ENCODE data around the gene KLK6. TPM values are rescaled to one million over a fixed set of nuclear protein-coding genes. Genes with fewer than 3 reads are reported as not detected.

Gene KLK6
- total and polyA plus RNA-seq, 4 donors = not detected

DNA sequence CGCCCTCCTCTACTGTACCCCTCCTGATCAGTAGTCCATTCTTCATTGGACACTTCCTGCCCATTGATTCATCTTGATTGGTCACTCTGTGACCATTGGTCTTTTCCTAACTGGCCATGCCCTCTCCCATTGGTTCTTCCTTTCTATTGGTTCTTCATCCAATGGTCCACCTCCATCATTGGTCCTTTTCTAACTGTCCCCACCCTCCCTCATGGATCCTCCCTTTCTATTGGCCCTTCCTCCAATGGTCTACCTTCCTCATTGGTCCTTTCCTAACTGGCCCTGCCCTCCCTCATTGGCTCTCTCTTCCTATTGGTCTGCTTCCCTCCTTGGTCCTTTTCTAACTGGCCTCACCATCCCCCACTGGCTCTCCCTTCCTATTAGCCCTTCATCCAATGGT, 7.1 kb downstream of the KLK6 start:
- Histone ChIP-seq H3K27ac (ENCODE audit: low read depth in 1 of 2, low read length in 2 of 2) (no peak overlapping the region), H3K4me1 (ENCODE audit: control insufficient read depth in 4 of 4, insufficient read depth in 4 of 4, low read length in 3 of 4) (no peaks in the 10 kb centered on the region), H3K9ac (ENCODE audit: low read depth in 1 of 2, low read length in 2 of 2) (no peak overlapping the region), H3K27me3 (ENCODE audit: control insufficient read depth in 4 of 4, insufficient read depth in 4 of 4, low read length in 3 of 4) (peaks cover 0 to 2% (median 0%) of the 10 kb centered on the region in 4 donors), H3K9me3 (ENCODE audit: control insufficient read depth in 4 of 4, low read length in 3 of 4) (peaks cover 0 to 8% (median 1%) of the 10 kb centered on the region in 4 donors), H3K4me3 (ENCODE audit: low read depth in 1 of 3, low read length in 3 of 3) (no peak overlapping the region), H3K36me3 (ENCODE audit: control insufficient read depth in 4 of 4, insufficient read depth in 3 of 4, low read depth in 1 of 4, low read length in 3 of 4) (no peaks in the 10 kb centered on the region)
- TF ChIP-seq FOXA2 (IDR thresholded peaks at IDR 0.05) (no peak), EGR1 (IDR thresholded peaks at IDR 0.05; ENCODE audit: low read depth in 2 of 2) (no peak)
- TF ChIP-seq, protein P1, sequence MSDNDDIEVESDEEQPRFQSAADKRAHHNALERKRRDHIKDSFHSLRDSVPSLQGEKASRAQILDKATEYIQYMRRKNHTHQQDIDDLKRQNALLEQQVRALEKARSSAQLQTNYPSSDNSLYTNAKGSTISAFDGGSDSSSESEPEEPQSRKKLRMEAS (IDR thresholded peaks at IDR 0.05) = no peak
- TF ChIP-seq, protein P2, sequence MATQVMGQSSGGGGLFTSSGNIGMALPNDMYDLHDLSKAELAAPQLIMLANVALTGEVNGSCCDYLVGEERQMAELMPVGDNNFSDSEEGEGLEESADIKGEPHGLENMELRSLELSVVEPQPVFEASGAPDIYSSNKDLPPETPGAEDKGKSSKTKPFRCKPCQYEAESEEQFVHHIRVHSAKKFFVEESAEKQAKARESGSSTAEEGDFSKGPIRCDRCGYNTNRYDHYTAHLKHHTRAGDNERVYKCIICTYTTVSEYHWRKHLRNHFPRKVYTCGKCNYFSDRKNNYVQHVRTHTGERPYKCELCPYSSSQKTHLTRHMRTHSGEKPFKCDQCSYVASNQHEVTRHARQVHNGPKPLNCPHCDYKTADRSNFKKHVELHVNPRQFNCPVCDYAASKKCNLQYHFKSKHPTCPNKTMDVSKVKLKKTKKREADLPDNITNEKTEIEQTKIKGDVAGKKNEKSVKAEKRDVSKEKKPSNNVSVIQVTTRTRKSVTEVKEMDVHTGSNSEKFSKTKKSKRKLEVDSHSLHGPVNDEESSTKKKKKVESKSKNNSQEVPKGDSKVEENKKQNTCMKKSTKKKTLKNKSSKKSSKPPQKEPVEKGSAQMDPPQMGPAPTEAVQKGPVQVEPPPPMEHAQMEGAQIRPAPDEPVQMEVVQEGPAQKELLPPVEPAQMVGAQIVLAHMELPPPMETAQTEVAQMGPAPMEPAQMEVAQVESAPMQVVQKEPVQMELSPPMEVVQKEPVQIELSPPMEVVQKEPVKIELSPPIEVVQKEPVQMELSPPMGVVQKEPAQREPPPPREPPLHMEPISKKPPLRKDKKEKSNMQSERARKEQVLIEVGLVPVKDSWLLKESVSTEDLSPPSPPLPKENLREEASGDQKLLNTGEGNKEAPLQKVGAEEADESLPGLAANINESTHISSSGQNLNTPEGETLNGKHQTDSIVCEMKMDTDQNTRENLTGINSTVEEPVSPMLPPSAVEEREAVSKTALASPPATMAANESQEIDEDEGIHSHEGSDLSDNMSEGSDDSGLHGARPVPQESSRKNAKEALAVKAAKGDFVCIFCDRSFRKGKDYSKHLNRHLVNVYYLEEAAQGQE (IDR thresholded peaks at IDR 0.05) = no peak
- 90% methylated on average over 1 of the region's 1 CpG for WGBS
- no peak for DNase-seq (ENCODE audit: low spot score)

DNA sequence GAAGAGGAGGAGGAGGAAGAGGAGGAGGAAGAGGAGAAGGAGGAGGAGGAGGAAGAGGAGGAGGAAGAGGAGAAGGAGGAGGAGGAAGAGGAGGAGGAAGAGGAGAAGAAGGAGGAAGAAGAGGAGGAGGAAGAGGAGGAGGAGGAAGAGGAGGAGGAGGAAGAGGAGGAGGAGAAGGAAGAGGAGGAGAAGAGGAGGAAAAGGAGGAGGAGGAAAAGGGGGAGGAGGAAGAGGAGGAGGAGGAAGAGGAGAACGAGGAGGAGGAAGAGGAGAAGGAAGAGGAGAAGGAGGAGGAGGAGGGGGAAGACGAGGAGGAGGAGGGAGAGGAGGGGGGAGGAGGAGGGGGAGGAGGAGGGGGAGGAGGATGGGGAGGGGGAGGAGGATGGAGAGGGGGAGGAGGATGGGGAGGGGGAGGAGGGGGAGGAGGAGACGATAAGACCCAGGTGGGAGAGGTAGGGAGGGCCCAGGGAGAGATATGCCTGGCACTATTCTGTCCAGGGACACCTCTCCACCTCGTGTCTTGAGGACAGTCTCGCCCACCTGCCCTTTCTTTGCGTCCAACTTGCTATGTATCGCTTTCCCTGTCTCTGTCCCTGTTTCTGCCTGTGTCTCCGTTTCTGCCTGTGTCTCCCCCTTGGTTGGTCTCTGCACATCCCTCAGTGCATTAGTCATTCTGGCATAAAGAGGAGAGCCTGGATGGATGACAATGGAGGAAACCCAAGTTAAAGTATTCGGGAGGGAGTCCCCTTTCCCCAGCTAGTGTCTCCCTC, 9.5 kb downstream of the KLK6 start:
- Histone ChIP-seq H3K4me3 (ENCODE audit: low read depth in 1 of 3, low read length in 3 of 3) (no peak overlapping the region), H3K27me3 (ENCODE audit: control insufficient read depth in 4 of 4, insufficient read depth in 4 of 4, low read length in 3 of 4) (peaks cover 0 to 3% (median under 1%) of the 10 kb centered on the region in 4 donors), H3K36me3 (ENCODE audit: control insufficient read depth in 4 of 4, insufficient read depth in 3 of 4, low read depth in 1 of 4, low read length in 3 of 4) (no peaks in the 10 kb centered on the region), H3K4me1 (ENCODE audit: control insufficient read depth in 4 of 4, insufficient read depth in 4 of 4, low read length in 3 of 4) (no peaks in the 10 kb centered on the region), H3K9ac (ENCODE audit: low read depth in 1 of 2, low read length in 2 of 2) (no peak overlapping the region), H3K27ac (ENCODE audit: low read depth in 1 of 2, low read length in 2 of 2) (no peak overlapping the region), H3K9me3 (ENCODE audit: control insufficient read depth in 4 of 4, low read length in 3 of 4) (peaks cover 0 to 8% (median 1%) of the 10 kb centered on the region in 4 donors)
- WGBS = 61% methylated on average over 7 of the region's 9 CpGs
- no peak for DNase-seq (ENCODE audit: low spot score)
- TF ChIP-seq, protein P2 (IDR thresholded peaks at IDR 0.05) = no peak
- TF ChIP-seq TAF1 (conservative IDR thresholded peaks at IDR 0.05) (no peak), HNF4A (conservative IDR thresholded peaks at IDR 0.05) (no peak), RXRA (IDR thresholded peaks at IDR 0.05) (no peak), JUND (IDR thresholded peaks at IDR 0.05) (no peak), GABPA (IDR thresholded peaks at IDR 0.05 in 1 of 2, conservative IDR thresholded peaks at IDR 0.05 in 1 of 2) (no peak), RAD21 (IDR thresholded peaks at IDR 0.05) (no peak), HNF4G (IDR thresholded peaks at IDR 0.05) (no peak), FOXA1 (IDR thresholded peaks at IDR 0.05) (no peak), SP1 (IDR thresholded peaks at IDR 0.05) (no peak), NR2F2 (IDR thresholded peaks at IDR 0.05) (no peak), EGR1 (IDR thresholded peaks at IDR 0.05; ENCODE audit: low read depth in 2 of 2) (no peak)
- TF ChIP-seq, protein P3, sequence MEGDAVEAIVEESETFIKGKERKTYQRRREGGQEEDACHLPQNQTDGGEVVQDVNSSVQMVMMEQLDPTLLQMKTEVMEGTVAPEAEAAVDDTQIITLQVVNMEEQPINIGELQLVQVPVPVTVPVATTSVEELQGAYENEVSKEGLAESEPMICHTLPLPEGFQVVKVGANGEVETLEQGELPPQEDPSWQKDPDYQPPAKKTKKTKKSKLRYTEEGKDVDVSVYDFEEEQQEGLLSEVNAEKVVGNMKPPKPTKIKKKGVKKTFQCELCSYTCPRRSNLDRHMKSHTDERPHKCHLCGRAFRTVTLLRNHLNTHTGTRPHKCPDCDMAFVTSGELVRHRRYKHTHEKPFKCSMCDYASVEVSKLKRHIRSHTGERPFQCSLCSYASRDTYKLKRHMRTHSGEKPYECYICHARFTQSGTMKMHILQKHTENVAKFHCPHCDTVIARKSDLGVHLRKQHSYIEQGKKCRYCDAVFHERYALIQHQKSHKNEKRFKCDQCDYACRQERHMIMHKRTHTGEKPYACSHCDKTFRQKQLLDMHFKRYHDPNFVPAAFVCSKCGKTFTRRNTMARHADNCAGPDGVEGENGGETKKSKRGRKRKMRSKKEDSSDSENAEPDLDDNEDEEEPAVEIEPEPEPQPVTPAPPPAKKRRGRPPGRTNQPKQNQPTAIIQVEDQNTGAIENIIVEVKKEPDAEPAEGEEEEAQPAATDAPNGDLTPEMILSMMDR (IDR thresholded peaks at IDR 0.05; ENCODE audit: low read depth, low read length, missing input control) = no peak
- TF ChIP-seq, protein P4, sequence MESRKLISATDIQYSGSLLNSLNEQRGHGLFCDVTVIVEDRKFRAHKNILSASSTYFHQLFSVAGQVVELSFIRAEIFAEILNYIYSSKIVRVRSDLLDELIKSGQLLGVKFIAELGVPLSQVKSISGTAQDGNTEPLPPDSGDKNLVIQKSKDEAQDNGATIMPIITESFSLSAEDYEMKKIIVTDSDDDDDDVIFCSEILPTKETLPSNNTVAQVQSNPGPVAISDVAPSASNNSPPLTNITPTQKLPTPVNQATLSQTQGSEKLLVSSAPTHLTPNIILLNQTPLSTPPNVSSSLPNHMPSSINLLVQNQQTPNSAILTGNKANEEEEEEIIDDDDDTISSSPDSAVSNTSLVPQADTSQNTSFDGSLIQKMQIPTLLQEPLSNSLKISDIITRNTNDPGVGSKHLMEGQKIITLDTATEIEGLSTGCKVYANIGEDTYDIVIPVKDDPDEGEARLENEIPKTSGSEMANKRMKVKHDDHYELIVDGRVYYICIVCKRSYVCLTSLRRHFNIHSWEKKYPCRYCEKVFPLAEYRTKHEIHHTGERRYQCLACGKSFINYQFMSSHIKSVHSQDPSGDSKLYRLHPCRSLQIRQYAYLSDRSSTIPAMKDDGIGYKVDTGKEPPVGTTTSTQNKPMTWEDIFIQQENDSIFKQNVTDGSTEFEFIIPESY (IDR thresholded peaks at IDR 0.05) = no peak
- TF ChIP-seq, protein P1 (IDR thresholded peaks at IDR 0.05) = no peak

All from liver (tissue), 9 donors.